Pancreas (tissue), 10 donors: Measurements from ENCODE around the gene ZNF710. TPM values are rescaled to one million over a fixed set of nuclear protein-coding genes. Genes with fewer than 3 reads are reported as not detected.

Source experiments
- ATAC-seq, 4 donors: fragments of 200-7000 bp; cut with Tn5 transposase; one replicate each; pipeline versions ENCODE4 v1.8.0 to v1.9.1; 2020; ENCODE audit warnings: mild to moderate bottlenecking in 4 of 4, moderate library complexity in 4 of 4
- DNase-seq, 6 donors: peaks; one replicate each; pipeline ENCODE4 v3.0.0-alpha.2; 2020
- FAIRE-seq: peaks from 2 replicates; lab custom pipeline; 2012; peaks lifted over from hg19 to GRCh38; lab: Jason Lieb, UNC
- H3K27ac ChIP-seq, 4 donors: fragments of 200-600 bp; sonication (generic); 1 replicate in 3 of 4; 2 replicates in 1 of 4; pipeline versions ENCODE4 v1.5.0 to v1.8.0; 2020
- H3K27me3 ChIP-seq, 4 donors: fragments of 200-600 bp; one replicate each; pipeline ENCODE4 v1.8.0; 2021
- H3K36me3 ChIP-seq, 3 donors: fragments of 200-600 bp; sonication (generic) in 1 of 3; one replicate each; pipeline versions ENCODE4 v1.5.0 to v1.8.0; 2020 to 2021
- H3K4me1 ChIP-seq, 3 donors: fragments of 200-600 bp; one replicate each; pipeline ENCODE4 v1.8.0; 2021
- H3K4me3 ChIP-seq, 4 donors: fragments of 200-600 bp; sonication (generic) in 2 of 4; one replicate each; pipeline versions ENCODE4 v1.5.0 to v1.8.0; 2020 to 2021
- H3K9me3 ChIP-seq, 4 donors: fragments of 200-600 bp; one replicate each; pipeline ENCODE4 v1.8.0; 2021
- CTCF ChIP-seq, 4 donors: fragments of 200-600 bp; sonication (generic) in 3 of 4; IDR thresholded peaks; one replicate each; pipeline versions ENCODE4 v1.5.0 to v1.8.0; 2021; ENCODE audit warnings: antibody characterized with exemption in 4 of 4
- WGBS, 2 donors: extraction: QIAGEN DNeasy Blood & Tissue Kit; methylation state at CpG; one replicate each; pipeline ENCODE4 v1.1.7; 2013; 5-methylcytosine and 5-hydroxymethylcytosine counted together
- intact Hi-C, 3 donors: fragments of 100-400 bp; cut with DNase I; formaldehyde crosslinking; loops; one replicate each; pipeline versions ENCODE4 v1.11.1 to v1.14.2; 2022
- polyA plus RNA-seq, 2 donors: library from polyadenylated mRNA; stranded (reverse); fragments of 200-250 nt; gene quantifications; one replicate each; pipeline ENCODE4 v1.2.3, GENCODE V29; 2013
- total RNA-seq, 6 donors: library from RNA; stranded (reverse); fragmentation: NEBNext Ultra II Directional in 4 of 6; extraction: Animal tissue kit (Norgen Biotek cat#: 25700) in 4 of 6; gene quantifications; one replicate each; pipeline versions ENCODE4 v1.2.1 to v1.2.4, GENCODE V29; 2021 to 2023
- donor health status: healthy with polysubstance abuse.
- donor health status: DM: no; HTN: no; CAD: no; lungs with moderate emphysema.
- donor health status: DM: no; HTN: no; CAD: no.
- donor health status: control.
- donor health status: control.
- donor health status: Bipolar disorder and iron deficiency.
- donor health status: DM: yes; HTN: yes; CAD: no.
- donor health status: DM: no; HTN: no; CAD: no.
- donor health status: DM: no; HTN: no; CAD: no.
- donor health status: DM: yes; HTN: yes; CAD: no.

The ZNF710 gene
- total and polyA plus RNA-seq, 8 donors = 31.9 to 298 (median 37.8) TPM

GRCh38 chr15:90084876-90085423 is 83.8 kb downstream of the ZNF710 start:
- FAIRE-seq (no peak), ATAC-seq (no peak), DNase-seq (peak in 2 of 6 donors; percentile 50 to 82)
- Histone ChIP-seq H3K9me3 (no peaks in the 10 kb centered on the region), H3K36me3 (peaks cover 3 to 81% (median 34%) of the 10 kb centered on the region in 3 donors), H3K27me3 (no peaks in the 10 kb centered on the region), H3K27ac (peak overlapping the region in 1 of 4 donors; percentile 15), H3K4me1 (peaks cover 0 to 14% (median 0%) of the 10 kb centered on the region in 3 donors), H3K4me3 (no peak overlapping the region)
- intact Hi-C loops = loop anchor here in 1 of 3 donors (10.0 kb wide), 1 partner anchor 180 kb away; no protein-coding TSS in a partner anchor
- WGBS, 2 donors = 86 to 89% methylated on average over 14 to 18 of the region's 18 CpGs
- TF ChIP-seq CTCF (IDR thresholded peaks at IDR 0.05) = no peak

- no peak overlapping the region for H3K4me3 ChIP-seq
- ATAC-seq (no peak), FAIRE-seq (no peak), DNase-seq (peak in 1 of 6 donors; percentile 50)
- H3K9me3 ChIP-seq = no peaks in the 10 kb centered on the region
- H3K27me3 ChIP-seq = no peaks in the 10 kb centered on the region
- H3K27ac ChIP-seq = peak overlapping the region in 1 of 4 donors; percentile 15
- intact Hi-C loops = loop anchor here in 1 of 3 donors (10.0 kb wide), 1 partner anchor 181 kb away; no protein-coding TSS in a partner anchor
- TF ChIP-seq CTCF (IDR thresholded peaks at IDR 0.05) = no peak
- 85 to 90% methylated on average over 3 of the region's 3 CpGs for WGBS, 2 donors
- H3K4me1 ChIP-seq = peaks cover 0 to 14% (median 0%) of the 10 kb centered on the region in 3 donors
- H3K36me3 ChIP-seq = peaks cover 3 to 81% (median 29%) of the 10 kb centered on the region in 3 donors
Observed at GRCh38 chr15:90085565-90085964, 84.4 kb downstream of the ZNF710 start.

GRCh38 chr15:90086868-90087268 is 85.7 kb downstream of the ZNF710 start:
- ATAC-seq (peak; percentile 10 to 59 (median 40)), FAIRE-seq (no peak), DNase-seq (peak in 1 of 6 donors; percentile 29)
- H3K27me3 ChIP-seq = no peaks in the 10 kb centered on the region
- 79 to 84% methylated on average over 7 of the region's 7 CpGs for WGBS, 2 donors
- peak; percentile 25 to 43 (median 33) for TF ChIP-seq CTCF (IDR thresholded peaks at IDR 0.05)
- H3K9me3 ChIP-seq = no peaks in the 10 kb centered on the region
- H3K4me1 ChIP-seq = peaks cover 0 to 14% (median 0%) of the 10 kb centered on the region in 3 donors
- intact Hi-C loops = loop anchor here in 1 of 3 donors (10.0 kb wide), 1 partner anchor 182 kb away; no protein-coding TSS in a partner anchor
- peaks cover 3 to 76% (median 30%) of the 10 kb centered on the region in 3 donors for H3K36me3 ChIP-seq
- H3K4me3 ChIP-seq = no peak overlapping the region
- peak overlapping the region in 1 of 4 donors; percentile 19 for H3K27ac ChIP-seq

GRCh38 chr15:90087454-90088154 is 86.5 kb downstream of the ZNF710 start:
- intact Hi-C loops = loop anchor here in 1 of 3 donors (10.0 kb wide), 1 partner anchor 183 kb away; no protein-coding TSS in a partner anchor
- peak overlapping the region in 1 of 4 donors; percentile 30 for H3K27ac ChIP-seq
- H3K27me3 ChIP-seq = no peaks in the 10 kb centered on the region
- H3K4me1 ChIP-seq = peaks cover 0 to 14% (median 0%) of the 10 kb centered on the region in 3 donors
- WGBS, 2 donors = 34 to 37% methylated on average over 19 to 20 of the region's 20 CpGs
- no peak overlapping the region for H3K4me3 ChIP-seq
- peak in 5 of 6 donors; percentile 83 to 91 (median 88) for DNase-seq
- no peaks in the 10 kb centered on the region for H3K9me3 ChIP-seq
- peak; percentile 85 to 92 (median 88) for ATAC-seq
- H3K36me3 ChIP-seq = peaks cover 3 to 69% (median 30%) of the 10 kb centered on the region in 3 donors
- no peak for TF ChIP-seq CTCF (IDR thresholded peaks at IDR 0.05)
- no peak for FAIRE-seq
